Fibroblast of villous mesenchyme (primary cell): ENCODE data around the gene RAB28. TPM values are rescaled to one million over a fixed set of nuclear protein-coding genes. Genes with fewer than 3 reads are reported as not detected.

ENCODE experiments used
- DNase-seq: peaks from one replicate; pipeline ENCODE4 v3.0.0-alpha.2; 2010; ENCODE audit warnings: low read depth
- H3K4me3 ChIP-seq: 2 replicates; pipeline ENCODE4 v1.5.1; 2011; ENCODE audit warnings: low read depth, mild to moderate bottlenecking, low read length
- CTCF ChIP-seq: IDR thresholded peaks from 2 replicates; pipeline ENCODE4 v1.5.1; 2012; ENCODE audit warnings: low read depth, mild to moderate bottlenecking, low read length; ENCODE audit not compliant: insufficient read depth
- total RNA-seq: library from RNA; depleted of rRNA; stranded (reverse); fragments of >200 nt; gene quantifications from 2 replicates; pipeline ENCODE4 v1.2.3, GENCODE V29; 2012

The RAB28 gene
- total RNA-seq, 1 donor = 21.6 TPM

GRCh38 chr4:13327991-13328390 is 156.1 kb downstream of the RAB28 start:
- TF ChIP-seq CTCF = no peak
- H3K4me3 ChIP-seq = no peak overlapping the region
- no peak for DNase-seq

- no peak for DNase-seq
- no peak overlapping the region for H3K4me3 ChIP-seq
- TF ChIP-seq CTCF = no peak
Observed at GRCh38 chr4:13325744-13326143, 158.4 kb downstream of the RAB28 start.

- no peak overlapping the region for H3K4me3 ChIP-seq
- TF ChIP-seq CTCF = no peak
- no peak for DNase-seq
Observed at GRCh38 chr4:13323921-13324320, 160.2 kb downstream of the RAB28 start.

- no peak for TF ChIP-seq CTCF
- DNase-seq = peak; percentile 85
- no peak overlapping the region for H3K4me3 ChIP-seq
Observed at GRCh38 chr4:13322681-13323101, 161.4 kb downstream of the RAB28 start.

Other genes with a start within 250 kb of the RAB28 start
- gene NKX3-2, start 60.2 kb upstream of the RAB28 start, total RNA-seq = under 0.01 and 0.32 TPM in 2 replicates
- gene BOD1L1, start 143.4 kb upstream of the RAB28 start, total RNA-seq = 21.9 and 23.7 TPM in 2 replicates